Left lobe of liver (tissue), 2 donors: ENCODE measurements around the gene MYO3B. TPM values are rescaled to one million over a fixed set of nuclear protein-coding genes. Genes with fewer than 3 reads are reported as not detected.

ENCODE experiments used
- ATAC-seq: fragments of 200-7000 bp; cut with Tn5 transposase; one replicate; pipeline ENCODE4 v1.9.1; 2020; ENCODE audit warnings: mild to moderate bottlenecking, moderate library complexity
- DNase-seq: peaks from one replicate; pipeline ENCODE4 v3.0.0-alpha.2; 2020; ENCODE audit warnings: low spot score
- total RNA-seq: library from RNA; stranded (reverse); gene quantifications from one replicate; pipeline ENCODE4 v1.2.1, GENCODE V29; 2021
- donor health status: DM: no; HTN: no; CAD: no; lungs with moderate emphysema.
- donor health status: DM: no; HTN: yes; CAD: no.

Gene MYO3B
- total RNA-seq, 1 donor from 2014 or later = not detected

DNA sequence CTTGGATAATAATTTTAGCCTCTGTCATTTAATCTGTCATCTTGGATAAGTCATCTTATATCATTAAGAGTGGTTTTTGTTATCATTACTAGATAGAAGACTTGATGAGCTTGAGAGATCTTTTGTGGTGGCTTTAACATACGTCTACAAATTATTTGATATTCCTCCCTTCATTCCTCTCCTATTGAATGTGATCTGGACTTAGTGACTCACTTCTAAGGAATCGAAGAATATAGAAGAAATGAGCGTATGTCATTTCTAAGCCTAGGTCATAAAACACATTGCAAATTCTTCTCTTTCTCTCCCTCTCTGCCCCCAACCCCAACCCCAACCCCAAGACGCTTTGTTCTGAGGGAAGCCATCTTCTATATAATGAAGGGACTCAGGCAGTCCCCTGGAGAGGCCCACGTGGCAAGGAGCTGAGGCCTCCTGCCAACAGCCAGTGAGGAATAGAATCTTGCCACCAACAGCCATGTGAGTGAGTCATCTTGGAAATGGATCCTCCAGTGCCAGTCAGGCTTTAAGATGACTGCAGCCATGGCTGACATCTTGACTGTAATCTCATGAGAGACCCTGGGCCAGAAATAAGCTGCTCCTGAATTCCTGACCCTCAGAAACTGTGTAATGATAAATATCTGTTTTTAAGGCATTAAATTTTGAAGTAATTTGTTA lies 315.6 kb downstream of the MYO3B start:
- ATAC-seq (no peak), DNase-seq (no peak)

DNA sequence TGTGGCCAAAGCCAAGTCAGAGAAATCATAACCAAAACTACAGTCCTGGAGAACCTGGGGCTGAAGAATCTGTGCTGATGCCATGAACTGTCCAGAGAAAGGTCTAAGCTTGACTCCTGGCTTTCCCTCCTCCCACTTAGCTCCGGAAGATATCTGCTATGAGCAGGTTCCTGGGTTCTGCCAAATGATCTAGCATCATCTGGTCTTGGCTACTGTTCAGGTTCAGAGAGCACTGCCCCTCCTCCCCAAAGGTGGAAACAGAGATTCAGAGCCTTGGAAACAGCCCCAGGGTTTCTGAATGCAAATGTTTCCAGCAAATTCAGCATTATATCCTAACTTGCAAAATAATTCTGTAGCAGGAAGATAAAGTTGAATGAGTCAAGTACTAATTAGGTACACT lies 317.9 kb downstream of the MYO3B start:
- DNase-seq (no peak), ATAC-seq (peak; percentile 23)

DNA sequence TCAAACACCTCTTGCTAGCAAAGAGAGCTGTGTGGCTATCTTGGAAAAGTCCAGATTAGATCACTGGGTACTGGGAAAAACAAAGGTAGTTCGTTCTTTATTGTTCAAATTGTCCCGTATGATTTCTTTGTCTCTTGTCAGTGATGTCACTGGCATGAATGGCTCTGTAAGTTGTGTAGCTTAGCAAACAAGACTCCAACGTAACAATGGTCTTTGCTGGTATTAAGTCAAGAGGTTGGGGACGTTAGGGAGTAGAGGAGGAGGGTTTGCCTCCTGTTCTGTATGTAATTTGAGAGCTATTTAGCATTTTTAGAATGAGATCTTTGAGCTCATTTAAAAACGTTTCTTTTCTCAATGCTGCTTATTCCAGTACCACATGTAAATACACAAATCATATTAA lies 320.7 kb downstream of the MYO3B start:
- ATAC-seq = no peak
- no peak for DNase-seq

DNA sequence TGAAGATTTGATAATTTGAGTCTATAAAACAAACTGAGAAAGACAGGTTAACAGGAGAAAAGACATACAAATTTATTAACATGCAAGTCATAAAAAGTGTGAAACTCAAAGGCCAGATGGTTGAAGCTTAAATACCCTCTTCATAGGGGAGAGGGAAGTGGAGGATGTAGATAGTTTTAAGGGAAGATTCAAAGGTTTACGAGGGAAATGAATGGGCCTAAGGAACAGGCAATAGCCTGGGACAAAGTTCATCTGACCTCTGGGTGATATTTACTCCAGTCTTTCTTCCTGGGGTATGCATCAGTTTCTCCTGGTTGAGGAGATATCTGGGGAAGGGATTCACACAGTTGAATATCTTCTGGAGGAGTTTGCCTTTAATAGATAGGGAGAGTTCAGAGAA lies 322.2 kb downstream of the MYO3B start:
- DNase-seq = no peak
- no peak for ATAC-seq

DNA sequence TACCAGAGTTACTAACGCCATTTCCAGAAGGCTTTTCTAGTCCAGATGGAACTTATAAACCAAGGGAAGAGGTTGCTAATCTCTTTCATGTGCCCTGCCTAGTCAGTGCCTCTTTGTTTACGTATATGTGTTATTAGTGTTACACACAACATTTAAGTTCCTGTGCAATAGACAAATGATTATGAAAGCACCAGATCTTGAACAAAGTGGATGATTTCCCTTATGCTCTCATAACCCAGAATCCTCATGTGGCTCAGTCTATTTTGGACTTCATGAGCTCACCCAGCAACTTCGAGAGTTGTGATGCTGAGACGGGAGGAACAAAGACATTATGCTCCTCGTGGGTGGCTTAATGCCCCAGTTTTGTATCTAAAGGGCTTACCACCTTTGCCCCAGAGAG lies 322.8 kb downstream of the MYO3B start:
- ATAC-seq = no peak

DNA sequence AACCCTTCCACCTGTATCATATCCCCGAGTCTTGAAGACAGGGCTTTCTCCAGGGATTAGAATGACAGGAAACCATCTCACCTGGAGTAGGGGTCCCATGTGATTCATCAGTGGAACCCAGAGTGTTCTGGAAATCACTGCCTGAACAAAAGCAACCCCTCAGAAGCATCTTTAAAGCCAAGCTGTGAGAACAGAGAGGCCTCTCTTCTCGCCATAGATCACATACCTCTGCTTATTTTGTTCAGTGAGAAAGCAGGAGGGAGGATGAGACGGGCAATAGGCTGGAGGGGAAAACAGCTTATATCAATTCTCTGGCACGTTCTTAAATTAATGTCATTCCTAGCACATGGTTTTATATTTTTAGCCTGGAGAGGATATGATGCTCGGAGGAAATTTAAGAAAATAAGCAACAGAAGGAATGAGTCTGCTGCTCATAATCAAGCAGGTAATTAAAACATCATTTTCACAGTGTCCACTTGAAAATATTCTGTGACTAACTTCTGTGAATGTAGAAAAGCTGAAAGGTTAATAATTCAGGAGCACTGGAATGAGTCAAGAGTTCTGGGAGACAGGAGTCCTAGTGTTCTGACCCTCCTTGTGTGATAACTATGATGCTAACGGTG lies 323.6 kb downstream of the MYO3B start:
- no peak for ATAC-seq

More for the DNA sequence above, 322.8 kb downstream of the MYO3B start:
- no peak for DNase-seq

DNA sequence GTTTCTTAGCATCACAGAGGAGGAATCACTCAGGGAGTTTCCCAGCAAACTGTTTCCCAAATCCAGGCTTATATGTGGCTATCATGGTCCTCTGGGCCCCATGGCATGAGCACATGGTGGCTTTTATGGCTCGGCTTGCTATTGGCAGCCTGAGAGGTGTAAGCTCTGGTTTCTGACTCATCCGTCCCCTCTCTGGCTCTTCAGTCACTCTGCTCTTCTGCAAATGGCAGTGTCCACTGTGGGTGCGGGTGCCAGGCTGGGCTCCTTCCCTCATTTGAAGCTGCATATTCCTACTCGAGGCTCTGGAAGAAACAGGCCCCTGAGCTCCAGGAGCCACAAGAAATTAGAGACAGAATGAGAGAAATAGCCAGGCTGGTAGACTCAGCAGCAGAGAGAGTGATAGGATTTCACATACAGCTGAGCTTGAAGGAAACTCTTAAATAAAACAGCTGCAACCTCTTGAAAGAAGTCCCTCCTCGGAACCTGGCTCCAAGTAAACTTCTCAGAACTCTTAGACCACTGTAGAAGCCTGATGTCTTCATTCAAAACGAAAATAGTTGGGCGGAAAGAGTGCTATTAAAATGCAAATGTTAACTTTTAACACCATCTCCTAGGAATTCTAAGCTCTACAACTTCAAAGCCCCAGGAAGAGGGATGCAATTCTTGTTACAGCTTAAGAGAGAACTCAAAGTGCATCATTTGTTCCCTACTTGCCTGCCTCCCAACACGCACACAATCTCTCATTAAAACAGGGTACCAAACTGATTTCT lies 324.6 kb downstream of the MYO3B start:
- ATAC-seq (no peak), DNase-seq (no peak)

More for the DNA sequence above, 323.6 kb downstream of the MYO3B start:
- no peak for DNase-seq

DNA sequence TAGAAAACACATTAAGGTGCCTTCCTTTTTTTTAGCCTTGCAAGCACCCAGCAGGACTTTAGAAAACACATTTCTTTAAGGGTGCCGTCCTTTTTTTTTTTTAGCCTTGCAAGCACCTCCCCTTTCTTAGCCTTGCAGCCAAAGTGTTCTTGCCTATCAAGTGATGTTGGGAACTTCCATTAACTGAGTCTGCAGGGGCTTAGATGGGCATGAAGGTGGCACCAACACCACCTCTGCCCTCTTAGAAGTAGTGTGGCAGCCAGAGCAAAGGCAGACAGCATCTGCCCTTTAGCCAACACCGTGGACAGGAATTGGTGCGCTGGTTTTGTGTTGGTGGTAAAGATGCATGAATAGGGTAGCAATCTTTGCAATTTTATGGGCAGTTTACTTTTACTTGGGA lies 325.6 kb downstream of the MYO3B start:
- DNase-seq = no peak
- ATAC-seq = no peak

DNA sequence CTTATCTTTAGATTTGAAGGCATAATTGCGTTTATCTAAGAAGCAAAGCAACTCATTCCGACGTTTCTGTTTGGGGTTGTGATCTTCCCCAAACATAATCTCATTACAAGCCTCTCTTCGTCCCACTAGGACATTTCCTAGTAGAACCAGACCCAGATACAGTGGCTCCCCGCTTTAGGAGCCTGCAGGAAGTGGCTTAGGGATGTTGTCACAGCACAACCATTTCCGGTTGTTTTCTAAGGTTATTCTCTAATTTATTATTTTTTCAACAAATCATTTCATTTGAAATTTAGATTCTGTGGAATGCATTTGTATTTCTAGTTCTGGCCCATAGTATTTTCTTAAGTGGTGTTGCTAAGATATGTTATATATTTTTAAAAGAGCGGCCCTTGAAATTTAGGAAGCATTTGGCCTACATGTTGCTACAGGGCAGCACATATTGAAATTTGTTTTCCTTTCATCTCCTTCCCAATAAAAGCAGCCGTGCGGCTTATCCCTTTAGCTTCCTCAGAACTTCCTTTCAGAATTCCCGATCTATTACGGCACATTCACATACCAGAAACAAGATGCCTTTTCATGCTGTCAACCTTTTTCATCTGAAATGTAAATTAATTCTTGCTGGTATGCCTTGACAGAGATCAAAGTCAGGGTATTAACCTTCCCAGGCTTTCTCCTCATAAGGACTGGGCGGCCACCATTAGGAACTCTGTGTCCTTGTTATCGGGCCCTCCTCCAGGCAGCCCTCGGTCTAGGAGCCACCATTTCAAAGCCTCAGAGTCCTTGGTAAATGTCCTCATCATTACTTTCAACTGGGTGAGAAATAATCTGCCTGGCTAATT lies 326.2 kb downstream of the MYO3B start:
- DNase-seq = no peak
- no peak for ATAC-seq

DNA sequence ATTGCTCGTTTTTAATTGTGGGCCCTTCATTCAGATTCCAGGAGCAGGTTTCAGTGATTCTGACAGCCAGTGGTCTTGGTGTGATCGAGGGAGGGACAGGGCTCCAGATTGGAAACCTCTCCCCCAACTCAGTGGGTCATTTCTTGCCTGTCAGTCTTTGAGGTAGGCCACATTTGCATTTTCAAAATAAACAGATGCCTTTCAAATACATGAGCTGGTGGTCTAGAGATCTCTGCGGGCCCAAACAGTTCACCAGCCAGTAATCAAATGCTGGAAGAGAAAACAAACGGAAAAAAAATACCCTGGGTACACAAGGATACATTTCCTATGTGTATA lies 326.8 kb downstream of the MYO3B start:
- DNase-seq = no peak
- ATAC-seq = no peak

DNA sequence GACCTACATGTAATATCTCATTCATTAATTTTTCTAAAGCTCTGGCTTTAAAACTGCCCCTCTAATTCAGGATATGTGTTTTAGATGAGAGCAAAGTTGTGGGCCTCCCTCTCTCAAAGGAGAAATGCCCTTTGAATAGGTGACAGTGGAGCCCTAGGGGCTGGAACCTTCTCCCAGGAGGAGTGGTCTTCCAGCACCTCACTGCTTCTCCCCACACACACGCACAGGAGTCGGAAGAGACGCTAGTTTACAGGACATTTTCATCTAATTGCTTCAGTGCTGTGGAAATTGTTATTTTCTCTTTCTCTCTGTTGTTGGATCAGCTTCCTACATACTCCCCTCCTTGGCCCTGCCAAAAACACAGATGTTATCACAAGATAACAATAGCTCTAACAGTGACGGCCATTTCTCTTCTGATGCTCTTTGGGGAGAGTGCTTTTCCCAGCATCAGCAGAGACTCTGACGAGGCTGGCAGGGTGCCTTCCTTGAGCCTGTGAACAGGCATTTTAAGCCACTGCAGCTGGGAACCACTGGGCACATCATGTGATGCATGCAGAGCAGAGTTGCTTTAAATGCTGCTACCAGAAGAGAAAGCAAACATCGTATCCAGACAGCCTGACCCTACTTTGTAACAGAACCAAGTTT lies 327.8 kb downstream of the MYO3B start:
- no peak for ATAC-seq

DNA sequence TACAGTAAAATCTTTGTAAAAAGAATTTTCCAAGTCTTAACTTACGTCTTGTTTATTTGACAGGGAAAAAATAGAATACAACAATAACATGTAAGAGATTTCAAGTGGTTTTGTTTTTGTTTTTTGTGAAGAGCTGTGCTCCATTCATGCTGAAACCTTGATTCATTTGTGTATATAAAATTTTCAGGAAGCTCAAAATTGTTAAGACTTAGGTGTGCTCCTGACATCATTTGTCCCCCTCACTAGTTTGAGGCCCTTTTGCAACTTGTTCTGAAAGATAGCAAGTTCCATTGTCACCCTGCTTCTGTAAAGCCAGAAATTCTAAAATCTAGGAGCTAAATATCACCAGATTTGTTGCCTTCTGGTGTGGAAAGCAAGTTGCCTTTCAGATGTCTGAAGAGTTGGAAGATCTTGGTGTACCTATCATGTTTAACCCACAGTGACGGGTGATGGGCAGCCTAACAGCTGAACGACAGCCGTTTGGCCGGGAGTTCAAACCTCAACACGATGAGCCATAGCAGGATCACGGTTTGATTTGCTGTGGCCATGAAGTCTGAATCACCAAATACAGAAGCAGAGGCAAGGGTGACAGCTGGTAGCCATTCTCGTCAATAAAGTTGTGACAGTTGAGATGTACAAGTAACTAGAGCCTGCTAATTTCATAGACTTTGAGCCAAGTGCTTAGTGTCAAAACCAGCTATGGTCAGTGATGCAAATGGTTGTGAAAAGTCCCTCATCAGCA lies 331.7 kb downstream of the MYO3B start:
- no peak for ATAC-seq
- no peak for DNase-seq

More for the DNA sequence above, 327.8 kb downstream of the MYO3B start:
- no peak for DNase-seq

DNA sequence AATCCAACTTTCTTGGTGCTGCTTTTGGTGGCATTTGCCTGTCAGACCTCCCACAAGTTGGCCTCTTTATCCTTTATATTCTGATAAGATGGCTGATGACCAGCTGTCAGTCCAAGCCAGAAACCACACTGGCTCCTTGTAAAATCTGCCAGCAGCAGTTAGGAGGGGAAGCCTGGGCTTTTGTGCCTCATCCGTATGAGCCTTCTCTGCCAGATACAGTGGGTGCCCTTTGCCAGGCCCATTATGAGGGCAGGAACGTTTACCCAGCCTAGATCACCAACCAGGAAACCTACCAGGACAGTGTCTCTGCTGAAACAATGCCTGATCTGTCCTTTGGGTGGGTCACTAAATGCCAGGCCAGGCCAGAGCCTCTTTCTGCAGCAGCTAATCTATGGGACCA lies 334.3 kb downstream of the MYO3B start:
- ATAC-seq = no peak
- DNase-seq = no peak

DNA sequence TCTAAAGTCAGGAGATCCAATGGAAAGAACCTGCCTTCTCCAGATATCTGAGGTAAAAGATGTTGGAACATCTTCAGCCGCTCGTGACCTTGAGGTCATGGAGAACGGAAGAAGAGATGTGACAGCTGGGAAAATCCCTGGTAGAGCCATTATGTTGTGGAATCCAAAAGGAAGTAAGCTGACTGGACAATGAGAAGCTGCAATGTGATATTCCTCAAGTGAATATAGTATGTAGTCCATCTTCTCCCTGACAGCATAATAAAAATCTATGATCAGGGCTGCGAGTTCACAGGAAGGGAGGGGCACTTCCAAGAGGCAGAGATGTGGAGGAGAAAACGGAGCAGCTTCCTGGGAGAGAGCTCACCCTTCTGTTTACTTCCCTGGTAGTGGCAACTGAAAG lies 336.2 kb downstream of the MYO3B start:
- DNase-seq (no peak), ATAC-seq (no peak)

DNA sequence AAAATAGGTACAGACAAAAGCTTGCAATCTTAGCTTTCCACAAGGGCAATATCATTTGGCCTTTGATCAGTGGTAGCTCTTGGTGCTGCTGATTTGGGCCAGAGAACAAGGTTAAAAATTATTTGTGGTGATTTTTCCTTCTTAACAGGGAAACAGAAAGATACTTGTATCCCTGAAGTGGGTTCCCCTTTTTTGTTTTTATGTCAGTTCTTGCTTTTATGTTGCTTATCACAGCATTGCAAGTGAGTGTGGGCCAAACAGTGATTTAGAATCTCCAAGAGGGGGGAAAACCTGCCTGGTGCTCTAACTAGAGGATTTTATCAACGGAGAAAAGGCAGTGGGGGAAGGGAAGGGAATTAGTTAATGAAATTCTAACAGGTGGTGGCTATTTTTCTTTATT lies 339.6 kb downstream of the MYO3B start:
- DNase-seq (no peak), ATAC-seq (no peak)

DNA sequence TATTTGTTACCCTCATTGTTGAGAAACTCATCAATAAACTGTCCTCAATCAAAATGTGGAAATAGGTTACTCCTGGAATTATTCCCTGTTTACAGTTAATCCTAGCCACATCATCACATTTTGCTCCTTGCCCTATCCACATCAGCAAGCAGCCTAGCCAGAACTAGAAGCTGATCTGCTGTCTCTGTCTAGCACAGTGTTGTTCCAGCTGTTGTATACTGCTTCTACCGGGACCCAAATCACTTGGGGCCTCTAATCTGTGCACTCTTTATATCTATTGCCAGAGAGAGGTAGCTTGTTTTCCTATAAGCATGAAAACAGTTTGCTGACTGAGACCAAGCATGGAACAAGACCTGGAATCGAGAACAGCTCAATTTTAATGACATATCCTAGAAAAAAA lies 341.0 kb downstream of the MYO3B start:
- ATAC-seq (no peak), DNase-seq (no peak)

DNA sequence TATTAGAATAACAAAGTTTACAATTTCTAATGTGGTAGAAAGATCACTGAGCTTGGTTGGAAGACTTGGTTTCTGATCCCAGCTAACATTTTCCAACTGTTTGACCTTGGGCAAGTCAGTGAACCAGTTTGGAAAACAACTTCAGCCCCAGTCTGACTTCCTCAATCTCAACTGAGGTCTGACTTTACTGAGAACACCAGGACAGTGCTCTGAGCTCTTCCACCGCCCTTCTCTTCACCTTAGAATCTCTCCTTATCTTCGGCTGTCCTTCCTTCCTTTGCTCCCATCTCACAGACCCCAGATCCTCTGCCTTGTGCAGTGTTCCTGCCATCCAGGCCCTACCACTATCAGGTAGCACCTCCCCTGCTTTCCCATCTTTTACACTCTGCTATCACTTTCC lies 343.4 kb downstream of the MYO3B start:
- ATAC-seq = no peak
- no peak for DNase-seq

DNA sequence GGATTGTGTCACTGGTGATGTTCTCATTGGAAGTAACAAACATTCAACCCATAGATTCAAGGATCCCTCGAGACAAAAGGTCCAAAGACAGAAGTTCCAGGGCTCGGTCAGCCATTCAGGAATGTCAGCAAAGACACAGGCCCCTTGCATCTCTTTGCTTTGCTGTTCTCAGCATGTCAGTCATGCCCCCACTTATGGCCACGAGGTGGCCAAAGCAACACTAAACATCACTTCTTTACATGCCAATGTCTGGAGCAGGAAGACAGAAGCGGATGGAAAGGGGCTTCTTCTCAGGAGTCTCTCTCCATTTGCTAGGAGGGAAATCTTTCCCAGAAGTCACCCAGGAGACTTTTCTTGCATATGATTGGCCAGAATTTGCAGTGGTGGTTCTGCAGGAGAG lies 345.6 kb downstream of the MYO3B start:
- no peak for DNase-seq
- no peak for ATAC-seq

DNA sequence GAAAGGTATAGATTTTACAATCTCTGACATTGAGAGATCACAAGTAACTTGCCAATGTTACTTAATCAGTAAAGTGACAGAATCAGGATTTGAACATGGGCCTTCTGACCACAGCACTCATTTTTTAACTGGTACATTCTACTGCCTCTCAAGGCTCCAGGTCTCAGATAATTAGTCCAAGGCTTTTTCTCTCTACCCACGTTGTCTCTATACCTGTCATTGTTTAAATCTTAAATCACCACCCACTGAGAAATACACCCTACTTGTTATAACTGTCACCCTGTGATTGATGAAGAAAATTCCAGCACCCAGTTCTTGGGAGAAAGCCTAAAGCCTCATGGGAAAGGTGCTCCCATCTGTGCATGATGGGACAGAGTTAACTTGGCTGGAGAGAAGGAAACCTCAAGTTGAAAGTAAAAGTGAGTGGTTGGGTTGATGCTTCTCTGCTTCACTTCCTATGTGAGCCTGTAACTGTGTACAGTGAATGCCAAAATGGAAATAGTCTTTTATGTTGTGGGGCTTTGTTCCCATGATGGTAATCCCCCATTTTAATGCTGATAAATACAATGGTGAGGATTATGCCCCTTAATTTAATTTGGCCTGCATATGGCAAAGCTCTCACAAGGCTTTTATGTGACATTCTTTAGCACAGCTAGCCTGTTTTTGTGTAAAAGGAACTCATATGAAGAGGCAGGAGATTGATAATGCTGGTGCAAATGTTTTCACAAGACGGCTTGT lies 347.1 kb downstream of the MYO3B start:
- DNase-seq = no peak
- ATAC-seq = no peak

DNA sequence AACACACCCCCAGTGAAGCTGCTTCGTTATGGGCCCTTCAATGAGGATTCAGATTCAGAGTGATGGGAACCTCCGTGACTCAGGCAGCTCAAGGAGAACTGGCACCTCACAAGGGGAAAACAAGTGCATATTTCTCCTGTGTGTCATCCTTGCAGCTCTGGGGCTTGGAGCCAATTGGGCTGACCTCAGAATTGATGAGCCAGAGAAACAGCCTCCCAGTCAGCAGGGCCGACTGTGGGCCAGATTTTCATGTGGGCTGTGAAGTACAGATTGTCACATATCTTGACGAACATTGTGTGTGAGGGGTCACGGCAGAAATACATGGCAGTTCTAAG lies 347.6 kb downstream of the MYO3B start:
- DNase-seq = no peak

More for the DNA sequence above, 347.6 kb downstream of the MYO3B start:
- no peak for ATAC-seq
